ENCODE measurements around the gene LRRC10B.

The LRRC10B gene

DNA sequence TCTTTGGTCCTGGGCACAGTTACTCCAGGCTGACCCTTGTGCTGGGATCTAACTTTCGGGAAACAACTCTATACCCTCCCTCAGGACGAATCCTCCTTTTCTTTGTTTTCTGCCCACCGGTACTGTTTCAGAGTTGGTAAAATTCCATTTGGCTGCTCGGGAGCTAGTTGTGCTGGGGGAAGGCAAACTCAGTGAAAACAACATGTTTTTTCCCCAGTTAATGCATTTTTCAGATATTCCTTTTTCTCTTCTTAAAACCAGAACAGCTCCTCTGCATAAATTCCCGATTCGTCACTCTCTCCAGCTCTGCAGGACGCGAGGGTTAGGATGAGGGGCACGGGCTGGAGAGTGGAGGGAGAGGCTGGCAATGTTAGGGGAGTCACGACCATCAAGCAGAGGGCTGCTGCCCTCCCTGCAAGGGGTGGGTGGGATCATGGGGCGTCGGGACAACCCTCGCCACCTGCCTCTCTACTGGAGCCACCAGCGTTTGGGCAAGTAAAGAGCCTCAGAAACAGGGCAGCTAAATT lies 31.3 kb downstream of the LRRC10B start:
- H3K36me3 ChIP-seq: no peaks in the 10 kb centered on the region
- no peaks in the 10 kb centered on the region for H3K4me1 ChIP-seq (ENCODE audit: control insufficient read depth in 1 of 2, insufficient read depth in 1 of 2, low read depth in 1 of 2, low read length in 1 of 2)
- no peak overlapping the region for H3K27ac ChIP-seq
- TF ChIP-seq, protein P1, sequence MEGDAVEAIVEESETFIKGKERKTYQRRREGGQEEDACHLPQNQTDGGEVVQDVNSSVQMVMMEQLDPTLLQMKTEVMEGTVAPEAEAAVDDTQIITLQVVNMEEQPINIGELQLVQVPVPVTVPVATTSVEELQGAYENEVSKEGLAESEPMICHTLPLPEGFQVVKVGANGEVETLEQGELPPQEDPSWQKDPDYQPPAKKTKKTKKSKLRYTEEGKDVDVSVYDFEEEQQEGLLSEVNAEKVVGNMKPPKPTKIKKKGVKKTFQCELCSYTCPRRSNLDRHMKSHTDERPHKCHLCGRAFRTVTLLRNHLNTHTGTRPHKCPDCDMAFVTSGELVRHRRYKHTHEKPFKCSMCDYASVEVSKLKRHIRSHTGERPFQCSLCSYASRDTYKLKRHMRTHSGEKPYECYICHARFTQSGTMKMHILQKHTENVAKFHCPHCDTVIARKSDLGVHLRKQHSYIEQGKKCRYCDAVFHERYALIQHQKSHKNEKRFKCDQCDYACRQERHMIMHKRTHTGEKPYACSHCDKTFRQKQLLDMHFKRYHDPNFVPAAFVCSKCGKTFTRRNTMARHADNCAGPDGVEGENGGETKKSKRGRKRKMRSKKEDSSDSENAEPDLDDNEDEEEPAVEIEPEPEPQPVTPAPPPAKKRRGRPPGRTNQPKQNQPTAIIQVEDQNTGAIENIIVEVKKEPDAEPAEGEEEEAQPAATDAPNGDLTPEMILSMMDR (IDR thresholded peaks at IDR 0.05): no peak
- H3K27me3 ChIP-seq: peaks cover 33% of the 10 kb centered on the region
- no peaks in the 10 kb centered on the region for H3K9me3 ChIP-seq
- H3K4me3 ChIP-seq (ENCODE audit: low read depth in 1 of 2, low read length in 1 of 2): no peak overlapping the region

DNA sequence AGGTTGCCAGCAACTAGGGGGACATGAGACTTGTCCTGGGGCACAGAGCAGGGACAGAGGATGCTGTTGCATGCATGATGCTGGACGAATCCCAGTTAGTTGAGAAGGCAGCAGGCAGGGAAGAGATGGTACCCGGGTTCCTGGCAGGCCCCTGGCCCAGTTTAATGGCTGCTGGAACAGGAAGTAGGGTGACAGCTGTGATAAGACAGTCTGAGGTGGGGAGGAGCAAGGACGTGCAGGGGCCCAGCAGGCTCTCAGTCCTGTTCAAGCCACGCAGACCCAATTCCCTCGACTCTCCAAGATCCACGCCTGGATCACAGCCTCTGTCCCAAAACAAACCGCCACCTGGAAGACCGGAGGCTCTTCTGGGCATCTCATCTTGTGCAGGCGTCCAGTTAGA lies 32.0 kb downstream of the LRRC10B start:
- Histone ChIP-seq H3K27ac (no peak overlapping the region), H3K4me1 (ENCODE audit: control insufficient read depth in 1 of 2, insufficient read depth in 1 of 2, low read depth in 1 of 2, low read length in 1 of 2) (no peaks in the 10 kb centered on the region)

DNA sequence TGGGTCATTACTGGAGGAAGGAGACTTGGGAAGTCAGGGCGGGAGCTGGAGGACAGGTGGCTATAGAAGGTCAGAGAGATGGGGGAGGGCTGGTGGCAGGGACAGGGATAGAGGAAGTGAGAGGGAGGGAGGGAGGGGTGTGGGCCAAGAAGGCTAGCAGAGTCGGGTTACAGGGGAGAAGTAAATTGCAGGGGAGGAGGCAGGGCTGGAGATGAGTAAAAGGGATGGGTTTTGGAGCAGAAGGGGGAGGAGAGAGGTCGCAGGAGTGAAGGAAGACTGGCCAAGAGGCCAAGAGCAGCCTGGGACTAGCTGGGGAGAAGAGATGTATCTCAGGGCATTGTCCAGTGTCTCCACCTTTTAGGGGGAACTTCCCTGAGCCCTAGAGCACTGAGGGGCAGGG lies 33.0 kb downstream of the LRRC10B start:
- Histone ChIP-seq H3K4me3 (ENCODE audit: low read depth in 1 of 2, low read length in 1 of 2) (no peak overlapping the region), H3K27me3 (peaks cover 35% of the 10 kb centered on the region), H3K36me3 (no peaks in the 10 kb centered on the region), H3K27ac (no peak overlapping the region), H3K4me1 (ENCODE audit: control insufficient read depth in 1 of 2, insufficient read depth in 1 of 2, low read depth in 1 of 2, low read length in 1 of 2) (no peaks in the 10 kb centered on the region), H3K9me3 (no peaks in the 10 kb centered on the region)
- TF ChIP-seq, protein P1 (IDR thresholded peaks at IDR 0.05): no peak

More for the DNA sequence above, 32.0 kb downstream of the LRRC10B start:
- Histone ChIP-seq H3K36me3 (no peaks in the 10 kb centered on the region), H3K4me3 (ENCODE audit: low read depth in 1 of 2, low read length in 1 of 2) (no peak overlapping the region), H3K9me3 (no peaks in the 10 kb centered on the region), H3K27me3 (peaks cover 33% of the 10 kb centered on the region)
- TF ChIP-seq, protein P1 (IDR thresholded peaks at IDR 0.05): no peak

DNA sequence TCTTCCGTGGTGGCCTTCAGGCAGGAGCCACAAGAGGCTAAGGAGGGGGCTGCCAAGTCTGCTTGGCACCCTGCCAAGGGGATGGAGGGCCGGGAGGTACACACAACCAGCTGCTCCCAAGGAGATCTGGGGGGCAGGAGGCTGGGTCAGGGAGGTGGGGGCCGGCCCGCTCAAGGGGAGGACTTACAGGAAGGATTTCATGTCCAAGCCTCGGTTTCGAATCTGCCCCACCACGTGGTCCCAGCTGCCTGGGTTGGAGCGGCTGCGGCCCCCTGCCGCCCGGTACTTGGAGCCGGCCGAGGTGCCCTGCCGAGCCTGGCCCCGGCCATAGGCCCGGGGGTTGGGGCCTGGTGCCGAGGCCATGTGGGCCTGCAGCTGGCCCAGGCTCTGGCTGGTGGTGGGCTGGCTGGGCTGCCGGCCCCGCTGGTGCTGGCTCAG lies 33.5 kb downstream of the LRRC10B start:
- H3K4me1 ChIP-seq (ENCODE audit: control insufficient read depth in 1 of 2, insufficient read depth in 1 of 2, low read depth in 1 of 2, low read length in 1 of 2): no peaks in the 10 kb centered on the region
- H3K4me3 ChIP-seq (ENCODE audit: low read depth in 1 of 2, low read length in 1 of 2): no peak overlapping the region
- peaks cover 38% of the 10 kb centered on the region for H3K27me3 ChIP-seq
- TF ChIP-seq, protein P1 (IDR thresholded peaks at IDR 0.05): no peak
- no peaks in the 10 kb centered on the region for H3K36me3 ChIP-seq
- no peak overlapping the region for H3K27ac ChIP-seq
- no peaks in the 10 kb centered on the region for H3K9me3 ChIP-seq

DNA sequence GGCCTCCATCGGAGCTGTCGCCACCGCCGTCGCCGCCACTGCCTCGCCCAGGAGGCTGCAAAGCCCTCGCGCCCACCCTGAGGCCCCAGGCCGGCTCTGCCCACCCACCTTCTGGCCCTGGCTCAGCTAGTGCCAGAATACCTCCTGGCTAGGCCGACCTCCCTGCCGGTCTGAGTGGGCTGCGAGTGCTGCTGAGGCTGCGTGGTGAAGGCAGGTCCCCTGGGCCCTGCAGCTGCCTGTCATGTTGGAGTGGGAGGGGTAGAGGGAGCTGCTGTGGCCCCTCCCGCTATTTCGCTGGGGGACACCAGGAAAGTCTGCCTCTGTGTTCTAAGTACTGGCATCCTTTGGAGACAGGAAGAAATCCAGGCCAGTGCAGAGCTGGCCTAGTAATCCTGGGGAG lies 34.2 kb downstream of the LRRC10B start:
- peaks cover 42% of the 10 kb centered on the region for H3K27me3 ChIP-seq
- no peaks in the 10 kb centered on the region for H3K36me3 ChIP-seq
- H3K9me3 ChIP-seq: no peaks in the 10 kb centered on the region
- no peak overlapping the region for H3K4me3 ChIP-seq (ENCODE audit: low read depth in 1 of 2, low read length in 1 of 2)
- H3K27ac ChIP-seq: no peak overlapping the region
- TF ChIP-seq, protein P1 (IDR thresholded peaks at IDR 0.05): no peak
- no peaks in the 10 kb centered on the region for H3K4me1 ChIP-seq (ENCODE audit: control insufficient read depth in 1 of 2, insufficient read depth in 1 of 2, low read depth in 1 of 2, low read length in 1 of 2)
